ENCODE results near the gene SRP19.

GRCh38 chr5:112812549-112812948, 48.5 kb upstream of the SRP19 start:
- TF ChIP-seq, protein P1, sequence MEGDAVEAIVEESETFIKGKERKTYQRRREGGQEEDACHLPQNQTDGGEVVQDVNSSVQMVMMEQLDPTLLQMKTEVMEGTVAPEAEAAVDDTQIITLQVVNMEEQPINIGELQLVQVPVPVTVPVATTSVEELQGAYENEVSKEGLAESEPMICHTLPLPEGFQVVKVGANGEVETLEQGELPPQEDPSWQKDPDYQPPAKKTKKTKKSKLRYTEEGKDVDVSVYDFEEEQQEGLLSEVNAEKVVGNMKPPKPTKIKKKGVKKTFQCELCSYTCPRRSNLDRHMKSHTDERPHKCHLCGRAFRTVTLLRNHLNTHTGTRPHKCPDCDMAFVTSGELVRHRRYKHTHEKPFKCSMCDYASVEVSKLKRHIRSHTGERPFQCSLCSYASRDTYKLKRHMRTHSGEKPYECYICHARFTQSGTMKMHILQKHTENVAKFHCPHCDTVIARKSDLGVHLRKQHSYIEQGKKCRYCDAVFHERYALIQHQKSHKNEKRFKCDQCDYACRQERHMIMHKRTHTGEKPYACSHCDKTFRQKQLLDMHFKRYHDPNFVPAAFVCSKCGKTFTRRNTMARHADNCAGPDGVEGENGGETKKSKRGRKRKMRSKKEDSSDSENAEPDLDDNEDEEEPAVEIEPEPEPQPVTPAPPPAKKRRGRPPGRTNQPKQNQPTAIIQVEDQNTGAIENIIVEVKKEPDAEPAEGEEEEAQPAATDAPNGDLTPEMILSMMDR (optimal IDR thresholded peaks at IDR 0.05 in 1 of 3, IDR thresholded peaks at IDR 0.05 in 1 of 3, conservative IDR thresholded peaks at IDR 0.05 in 1 of 3; ENCODE audit: extremely low read depth in 1 of 3, insufficient read depth in 2 of 3, low read length in 3 of 3) = no peak
- no peak for TF ChIP-seq EZH2 (IDR thresholded peaks at IDR 0.05; ENCODE audit: low read length)
